Activated CD8-positive, alpha-beta T cell treated with anti-CD3 and anti-CD28 coated beads, Interleukin-2, amount 10 ng/mL, durations not matched to agents 7 days and 5 days (primary cell): Measurements from ENCODE around the gene RPL10. TPM values are rescaled to one million over a fixed set of nuclear protein-coding genes. Genes with fewer than 3 reads are reported as not detected.
A peak's percentile ranks its signal among the peaks of the same experiment; 100 is the strongest.
"Not testable (repeated sequence)": the region's sequence is repeated elsewhere in the genome, so short reads cannot be mapped to it uniquely, and the experiment has no call there.

ENCODE experiments used
- ATAC-seq: fragments of 150-1000 bp; cut with Tn5 transposase; one replicate; pipeline ENCODE4 v1.10.0; 2021; ENCODE audit warnings: moderate library complexity
- CTCF ChIA-PET: fragments of 350-600 bp; sonication (Branson Sonifier 250); formaldehyde crosslinking; loops from one replicate; lab custom pipeline; 2021; ENCODE audit warnings: antibody characterized with exemption; lab: Charles Lee
- POLR2A ChIA-PET: fragments of 350-600 bp; sonication (Branson Sonifier 250); formaldehyde crosslinking; loops from one replicate; lab custom pipeline; 2021; ENCODE audit warnings: antibody characterized with exemption; lab: Charles Lee
- DNase-seq: peaks from one replicate; pipeline ENCODE4 v3.0.0-alpha.2; 2020
- H3K27ac Mint-ChIP-seq: one replicate; pipeline ENCODE4 v1.8.0; 2021; ENCODE audit warnings: mild to moderate bottlenecking, mixed read lengths
- H3K27me3 Mint-ChIP-seq: one replicate; pipeline ENCODE4 v1.8.0; 2021; ENCODE audit warnings: low read depth, mixed read lengths
- H3K36me3 Mint-ChIP-seq: one replicate; pipeline ENCODE4 v1.8.0; 2021; ENCODE audit warnings: low read depth, mixed read lengths
- H3K4me1 Mint-ChIP-seq: one replicate; pipeline ENCODE4 v1.8.0; 2021; ENCODE audit warnings: low read depth, mixed read lengths
- H3K4me3 Mint-ChIP-seq: one replicate; pipeline ENCODE4 v1.8.0; 2021; ENCODE audit warnings: mild to moderate bottlenecking, mixed read lengths
- H3K9me3 Mint-ChIP-seq: one replicate; pipeline ENCODE4 v1.8.0; 2022; ENCODE audit warnings: mixed read lengths; ENCODE audit not compliant: insufficient read depth
- total RNA-seq, 2 experiments: library from RNA; stranded (reverse); gene quantifications; one replicate each; pipeline ENCODE4 v1.2.3, GENCODE V29; 2021

The RPL10 gene
- total RNA-seq, 2 experiments from 2014 or later = 2,758 to 2,862 TPM

- Mint-ChIP-seq H3K27me3 (no peaks in the 10 kb centered on the region), H3K4me1 (peaks cover 30% of the 10 kb centered on the region), H3K4me3 (no peak overlapping the region), H3K27ac (no peak overlapping the region), H3K36me3 (peaks cover 7% of the 10 kb centered on the region), H3K9me3 (no peaks in the 10 kb centered on the region)
- DNase-seq (no peak), ATAC-seq (no peak)
- POLR2A ChIA-PET = interaction anchor here (0.7 to 1.4 kb wide), 2 partner anchors 14 to 16 kb away, joined by 4 read pairs; no protein-coding TSS in a partner anchor
- CTCF ChIA-PET = interaction anchor here (1.0 kb wide), 1 partner anchor 8 kb away, joined by 3 read pairs; no protein-coding TSS in a partner anchor
These were observed 16.9 kb upstream of the RPL10 start for GRCh38 chrX:154381271-154381670.

- ChIA-PET CTCF (interaction anchor here (1.3 kb wide), 1 partner anchor 9 kb away, joined by 6 read pairs; no protein-coding TSS in a partner anchor), POLR2A (interaction anchor here (1.4 kb wide), 2 partner anchors 9 to 15 kb away, joined by 4 read pairs; partner anchors contain the start of gene FLNA)
- peaks cover 7% of the 10 kb centered on the region for H3K36me3 Mint-ChIP-seq
- no peak overlapping the region for H3K4me3 Mint-ChIP-seq
- H3K9me3 Mint-ChIP-seq = no peaks in the 10 kb centered on the region
- H3K4me1 Mint-ChIP-seq = peaks cover 19% of the 10 kb centered on the region
- ATAC-seq (no peak), DNase-seq (no peak)
- no peaks in the 10 kb centered on the region for H3K27me3 Mint-ChIP-seq
- H3K27ac Mint-ChIP-seq = no peak overlapping the region
These were observed 15.6 kb upstream of the RPL10 start for GRCh38 chrX:154382483-154383069.

- H3K9me3 Mint-ChIP-seq = no peaks in the 10 kb centered on the region
- no peak for ATAC-seq
- POLR2A ChIA-PET = no interaction called here
- H3K4me1 Mint-ChIP-seq = peaks cover 16% of the 10 kb centered on the region
- CTCF ChIA-PET = interaction anchor here (1.0 to 1.3 kb wide), 2 partner anchors 9 to 10 kb away, joined by 4 to 6 read pairs; partner anchors contain the start of gene FLNA
- DNase-seq = no peak
- no peak overlapping the region for H3K4me3 Mint-ChIP-seq
- no peaks in the 10 kb centered on the region for H3K27me3 Mint-ChIP-seq
- peak overlapping the region; percentile 20 for H3K27ac Mint-ChIP-seq
- peaks cover 7% of the 10 kb centered on the region for H3K36me3 Mint-ChIP-seq
These were observed 14.6 kb upstream of the RPL10 start for GRCh38 chrX:154383359-154384283.

- H3K27ac Mint-ChIP-seq = no peak overlapping the region
- H3K4me3 Mint-ChIP-seq = no peak overlapping the region
- ChIA-PET CTCF (no interaction called here), POLR2A (no interaction called here)
- H3K27me3 Mint-ChIP-seq = no peaks in the 10 kb centered on the region
- no peak for DNase-seq
- no peak for ATAC-seq
- H3K36me3 Mint-ChIP-seq = peaks cover 7% of the 10 kb centered on the region
- peaks cover 16% of the 10 kb centered on the region for H3K4me1 Mint-ChIP-seq
- no peaks in the 10 kb centered on the region for H3K9me3 Mint-ChIP-seq
These were observed 13.8 kb upstream of the RPL10 start for GRCh38 chrX:154384284-154384892.

- H3K4me3 Mint-ChIP-seq, H3K27me3 Mint-ChIP-seq, H3K36me3 Mint-ChIP-seq, CTCF ChIA-PET, DNase-seq, H3K27ac Mint-ChIP-seq, POLR2A ChIA-PET, H3K9me3 Mint-ChIP-seq, H3K4me1 Mint-ChIP-seq: not testable (repeated sequence)
- ATAC-seq = peak; percentile 25
These were observed 10.1 kb upstream of the RPL10 start for GRCh38 chrX:154388094-154388493.

- H3K4me1 Mint-ChIP-seq, CTCF ChIA-PET, H3K27ac Mint-ChIP-seq, H3K4me3 Mint-ChIP-seq, H3K27me3 Mint-ChIP-seq, H3K9me3 Mint-ChIP-seq, POLR2A ChIA-PET, H3K36me3 Mint-ChIP-seq, DNase-seq: not testable (repeated sequence)
- ATAC-seq = peak; percentile 0
These were observed 9.5 kb upstream of the RPL10 start for GRCh38 chrX:154388649-154389048.

GRCh38 chrX:154389812-154390747 lies 8.1 kb upstream of the RPL10 start:
- H3K36me3 Mint-ChIP-seq, H3K4me1 Mint-ChIP-seq, H3K27ac Mint-ChIP-seq, H3K27me3 Mint-ChIP-seq, CTCF ChIA-PET, DNase-seq, POLR2A ChIA-PET, H3K4me3 Mint-ChIP-seq, H3K9me3 Mint-ChIP-seq: not testable (repeated sequence)
- ATAC-seq = peak; percentile 79

- H3K27me3 Mint-ChIP-seq, H3K27ac Mint-ChIP-seq, ATAC-seq, CTCF ChIA-PET, DNase-seq, POLR2A ChIA-PET, H3K9me3 Mint-ChIP-seq: not testable (repeated sequence)
- H3K4me1 Mint-ChIP-seq = peaks cover 12% of the 10 kb centered on the region
- H3K4me3 Mint-ChIP-seq = peak overlapping the region; percentile 90
- peaks cover 36% of the 10 kb centered on the region for H3K36me3 Mint-ChIP-seq
These were observed 1.8 kb upstream of the RPL10 start for GRCh38 chrX:154396363-154396762.

- Mint-ChIP-seq H3K36me3 (peaks cover 37% of the 10 kb centered on the region), H3K27ac (peak overlapping the region; percentile 100), H3K9me3 (no peaks in the 10 kb centered on the region), H3K27me3 (no peaks in the 10 kb centered on the region), H3K4me1 (peaks cover 14% of the 10 kb centered on the region), H3K4me3 (peak overlapping the region; percentile 90)
- CTCF ChIA-PET = interaction anchor here (0.6 to 1.9 kb wide), 4 partner anchors 13 to 130 kb away, joined by 3 to 8 read pairs (median 6); partner anchors contain the start of gene SLC10A3
- peak; percentile 51 for ATAC-seq
- DNase-seq = peak; percentile 71
- POLR2A ChIA-PET = interaction anchor here (0.7 to 3.5 kb wide), 16 partner anchors 14 to 630 kb away, joined by 3 to 55 read pairs (median 4); partner anchors contain the start of genes ATP6AP1, DNASE1L1 and TAFAZZIN
These were observed 947 bp upstream of the RPL10 start for GRCh38 chrX:154396973-154397887.
